Activated T-helper 1 cell treated with anti-CD3 and anti-CD28 coated beads, Interleukin-12 subunit alpha, Interleukin-12 subunit beta, Interleukin-2, Interleukin-4 antibody, amounts not matched to agents 30 ng/mL and 10 ng/mL and 1 ng/mL, durations not matched to agents 14 hours and 24 hours and 36 hours (primary cell): ENCODE results near the gene GFI1. TPM values are rescaled to one million over a fixed set of nuclear protein-coding genes. Genes with fewer than 3 reads are reported as not detected.
A peak's percentile ranks its signal among the peaks of the same experiment; 100 is the strongest.

Experiments used
- DNase-seq: peaks from one replicate; pipeline ENCODE4 v3.0.0; 2021; ENCODE audit warnings: low spot score
- H3K27ac Mint-ChIP-seq: one replicate; pipeline ENCODE4 v1.8.0; 2021; ENCODE audit warnings: mild to moderate bottlenecking, mixed read lengths
- H3K27me3 Mint-ChIP-seq: one replicate; pipeline ENCODE4 v1.8.0; 2022; ENCODE audit warnings: mild to moderate bottlenecking, moderate library complexity, mixed read lengths; ENCODE audit not compliant: insufficient read depth
- H3K36me3 Mint-ChIP-seq: one replicate; pipeline ENCODE4 v1.8.0; 2021; ENCODE audit warnings: low read depth, mixed read lengths
- H3K4me1 Mint-ChIP-seq: one replicate; pipeline ENCODE4 v1.8.0; 2021; ENCODE audit warnings: low read depth, mixed read lengths
- H3K4me3 Mint-ChIP-seq: one replicate; pipeline ENCODE4 v1.8.0; 2021; ENCODE audit warnings: mild to moderate bottlenecking, moderate library complexity, mixed read lengths
- H3K9me3 Mint-ChIP-seq: one replicate; pipeline ENCODE4 v1.8.0; 2021; ENCODE audit warnings: mixed read lengths
- intact Hi-C: fragments of 100-400 bp; cut with micrococcal nuclease; formaldehyde crosslinking; loops from one replicate; pipeline ENCODE4 v1.15.1; 2024
- total RNA-seq: library from RNA; stranded (reverse); gene quantifications from 2 replicates; pipeline ENCODE4 v1.2.3, GENCODE V29; 2022

Gene GFI1
- total RNA-seq, 1 donor from 2014 or later, result 103 TPM

DNA sequence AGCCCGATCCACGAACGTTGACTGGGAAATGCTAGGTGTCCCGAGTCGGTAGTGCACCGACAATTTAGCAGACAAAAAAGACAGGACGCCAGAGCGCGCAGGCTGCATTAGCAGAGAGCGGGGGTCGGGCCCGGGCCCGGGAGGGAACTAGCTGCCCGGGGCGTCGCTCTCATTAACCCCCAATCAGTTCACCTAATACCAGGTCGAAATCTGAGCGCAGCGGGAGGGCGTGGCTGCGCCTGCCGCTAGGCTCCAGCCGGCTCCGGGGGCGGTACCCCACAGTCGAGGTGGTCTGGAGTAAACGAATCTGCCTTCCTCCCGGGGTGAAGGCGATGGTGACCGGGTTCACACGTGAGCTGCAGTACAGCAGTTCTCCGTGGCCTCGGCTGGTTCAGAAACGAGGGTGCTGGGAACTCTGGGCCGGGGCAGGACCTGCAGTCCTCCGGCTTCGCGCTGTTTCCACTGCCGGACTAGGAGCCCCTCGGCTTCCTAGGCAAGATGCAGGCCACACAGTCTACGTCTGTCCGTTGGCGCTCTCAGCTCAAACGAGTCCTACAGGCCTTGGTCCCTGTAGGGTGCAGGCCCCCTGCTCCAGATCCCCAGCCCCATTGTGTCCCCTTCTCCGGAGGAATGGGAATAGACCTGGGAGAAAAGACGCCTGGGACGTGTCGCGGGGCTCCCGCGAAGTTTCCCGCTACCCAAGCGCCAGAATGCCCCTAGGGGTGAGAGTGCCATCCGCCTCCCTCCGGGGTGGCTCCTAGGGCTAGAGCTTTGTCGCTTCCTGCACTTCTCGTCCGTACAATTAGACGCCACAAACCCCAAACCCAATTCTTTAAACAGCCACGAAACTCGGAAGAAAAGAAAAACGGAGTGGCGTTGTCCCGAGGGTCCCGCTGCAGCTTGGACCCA lies 2.0 kb downstream of the GFI1 start:
- Mint-ChIP-seq H3K4me1 (peaks cover 46% of the 10 kb centered on the region), H3K27ac (peak overlapping the region; percentile 98), H3K36me3 (peaks cover 39% of the 10 kb centered on the region), H3K4me3 (peak overlapping the region; percentile 99), H3K9me3 (no peaks in the 10 kb centered on the region), H3K27me3 (peaks cover 3% of the 10 kb centered on the region)
- intact Hi-C loops, result loop anchor here (1.0 to 10.0 kb wide), 11 partner anchors 10 to 1460 kb away; partner anchors contain the start of genes CCDC18, CDC7, DIPK1A and RPL5
- DNase-seq, result peak; percentile 50

GRCh38 chr1:92483610-92484471 lies 2.9 kb downstream of the GFI1 start:
- intact Hi-C loops, result loop anchor here (1.0 to 10.0 kb wide), 8 partner anchors 173 to 1459 kb away; partner anchors contain the start of genes CCDC18, CDC7, GLMN and TMED5
- DNase-seq, result peak; percentile 50
- H3K27me3 Mint-ChIP-seq, result no peaks in the 10 kb centered on the region
- H3K9me3 Mint-ChIP-seq, result no peaks in the 10 kb centered on the region
- peak overlapping the region; percentile 99 for H3K4me3 Mint-ChIP-seq
- H3K27ac Mint-ChIP-seq, result peak overlapping the region; percentile 98
- H3K36me3 Mint-ChIP-seq, result peaks cover 45% of the 10 kb centered on the region
- H3K4me1 Mint-ChIP-seq, result peaks cover 48% of the 10 kb centered on the region

DNA sequence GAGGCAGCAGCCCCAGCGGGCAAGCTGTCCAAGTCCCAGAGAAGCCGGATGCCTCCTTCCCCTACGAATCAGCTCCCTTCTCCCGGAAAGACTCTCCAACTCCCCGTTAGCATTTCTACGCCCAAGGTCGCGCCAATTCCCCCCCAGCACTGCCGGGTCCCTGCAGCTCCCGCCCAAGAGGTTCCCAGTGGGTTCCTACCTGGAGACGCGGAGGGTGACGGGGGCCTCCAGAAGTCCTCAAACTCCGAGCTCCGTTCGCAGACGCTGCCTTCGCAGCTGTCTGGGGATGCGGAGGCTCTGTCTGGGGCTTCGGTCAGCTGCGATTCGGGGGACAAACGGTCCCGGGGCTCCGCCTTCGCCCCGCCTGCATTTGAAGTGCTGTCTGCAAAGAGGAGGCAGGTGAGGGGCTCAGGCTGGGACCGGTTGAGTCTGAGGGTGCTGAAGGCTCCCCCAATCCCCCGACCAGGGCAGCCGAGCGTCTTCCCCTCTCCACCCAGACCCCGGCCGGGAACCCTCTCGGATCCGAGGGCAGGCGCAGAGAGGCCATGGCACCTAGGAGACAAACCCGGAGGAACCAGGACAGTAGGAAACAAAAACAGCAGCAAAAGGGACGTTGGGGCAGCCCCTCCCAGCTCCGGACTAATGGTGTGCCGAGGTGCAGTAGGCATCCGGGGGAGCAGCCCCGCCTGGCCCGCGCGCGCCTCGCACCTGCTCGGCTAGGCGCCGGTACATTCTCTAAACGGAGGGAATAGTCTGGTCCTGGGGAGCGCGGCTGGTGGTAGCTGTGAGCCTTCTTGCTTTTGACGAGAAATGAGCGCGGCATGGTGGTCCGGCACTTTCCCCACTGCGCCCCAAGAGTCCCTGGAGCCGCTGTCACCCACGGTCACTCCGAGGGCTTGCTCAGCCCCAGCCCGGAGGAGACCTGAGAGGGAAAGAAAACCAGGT lies 3.8 kb downstream of the GFI1 start:
- intact Hi-C loops, result loop anchor here (1.0 to 10.0 kb wide), 7 partner anchors 185 to 1458 kb away; partner anchors contain the start of genes CCDC18, CDC7, GLMN and TMED5
- Mint-ChIP-seq H3K4me1 (peaks cover 48% of the 10 kb centered on the region), H3K27me3 (no peaks in the 10 kb centered on the region), H3K9me3 (no peaks in the 10 kb centered on the region), H3K36me3 (peaks cover 52% of the 10 kb centered on the region), H3K4me3 (peak overlapping the region; percentile 99), H3K27ac (peak overlapping the region; percentile 98)
- peak; percentile 32 for DNase-seq

GRCh38 chr1:92481971-92482664 lies 4.6 kb downstream of the GFI1 start:
- Mint-ChIP-seq H3K27me3 (no peaks in the 10 kb centered on the region), H3K9me3 (no peaks in the 10 kb centered on the region), H3K36me3 (peaks cover 58% of the 10 kb centered on the region), H3K27ac (peak overlapping the region; percentile 98), H3K4me1 (peaks cover 48% of the 10 kb centered on the region), H3K4me3 (peak overlapping the region; percentile 99)
- DNase-seq, result no peak
- intact Hi-C loops, result loop anchor here (10.0 kb wide), 6 partner anchors 607 to 1457 kb away; partner anchors contain the start of genes CCDC18, CDC7, TMED5 and ZNF644

GRCh38 chr1:92481599-92481925 lies 5.2 kb downstream of the GFI1 start:
- peaks cover 62% of the 10 kb centered on the region for H3K36me3 Mint-ChIP-seq
- DNase-seq, result no peak
- H3K4me1 Mint-ChIP-seq, result peaks cover 52% of the 10 kb centered on the region
- H3K9me3 Mint-ChIP-seq, result no peaks in the 10 kb centered on the region
- H3K27me3 Mint-ChIP-seq, result no peaks in the 10 kb centered on the region
- peak overlapping the region; percentile 36 for H3K27ac Mint-ChIP-seq
- H3K4me3 Mint-ChIP-seq, result peak overlapping the region; percentile 99
- intact Hi-C loops, result loop anchor here (10.0 kb wide), 6 partner anchors 607 to 1457 kb away; partner anchors contain the start of genes CCDC18, CDC7, TMED5 and ZNF644

DNA sequence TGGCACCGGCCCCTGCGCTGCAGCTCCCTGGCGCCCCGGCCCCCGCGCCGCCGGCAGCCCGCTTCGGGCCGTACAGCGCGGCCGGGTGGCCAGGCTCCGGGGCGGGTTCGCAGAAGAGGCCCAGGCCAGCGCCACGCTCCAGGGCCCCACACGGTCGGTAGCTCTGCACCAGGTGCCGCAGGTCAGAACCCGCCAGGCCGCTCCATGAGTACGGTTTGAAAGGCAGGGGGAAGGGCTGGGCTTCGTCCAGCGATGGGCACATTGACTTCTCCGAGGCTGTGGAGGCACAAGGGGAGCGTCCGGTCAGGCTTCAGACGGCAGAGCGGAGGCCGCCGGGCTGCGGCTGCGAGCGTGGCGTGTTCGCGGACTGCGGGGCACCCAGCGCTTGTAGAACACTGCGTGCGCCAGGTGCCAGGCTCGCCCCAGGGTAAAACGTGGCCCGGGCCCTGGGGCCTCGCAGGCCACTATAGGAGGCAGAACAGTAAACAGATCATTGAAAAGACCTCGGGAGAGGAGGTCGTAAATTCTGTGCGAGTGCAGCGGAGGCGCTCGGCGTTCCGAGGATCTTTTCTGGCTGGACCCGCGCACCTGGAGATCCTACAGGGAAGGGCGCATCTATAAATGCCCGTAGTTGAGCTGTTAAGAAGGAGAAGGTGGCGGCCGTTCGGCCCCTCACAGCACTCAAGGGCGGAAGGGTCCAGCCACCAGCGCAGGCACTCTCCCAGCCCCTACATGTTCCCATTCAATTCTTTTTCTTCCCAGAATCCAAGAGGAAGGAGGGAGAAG lies 5.7 kb downstream of the GFI1 start:
- H3K9me3 Mint-ChIP-seq, result no peaks in the 10 kb centered on the region
- H3K36me3 Mint-ChIP-seq, result peaks cover 68% of the 10 kb centered on the region
- peak overlapping the region; percentile 99 for H3K4me3 Mint-ChIP-seq
- intact Hi-C loops, result loop anchor here (10.0 kb wide), 6 partner anchors 606 to 1456 kb away; partner anchors contain the start of genes CCDC18, CDC7, TMED5 and ZNF644
- no peaks in the 10 kb centered on the region for H3K27me3 Mint-ChIP-seq
- H3K4me1 Mint-ChIP-seq, result peaks cover 58% of the 10 kb centered on the region
- peak overlapping the region; percentile 36 for H3K27ac Mint-ChIP-seq
- no peak for DNase-seq

GRCh38 chr1:92480200-92480812 lies 6.4 kb downstream of the GFI1 start:
- no peaks in the 10 kb centered on the region for H3K9me3 Mint-ChIP-seq
- H3K4me1 Mint-ChIP-seq, result peaks cover 65% of the 10 kb centered on the region
- intact Hi-C loops, result loop anchor here (10.0 kb wide), 6 partner anchors 606 to 1456 kb away; partner anchors contain the start of genes CCDC18, CDC7, TMED5 and ZNF644
- H3K27me3 Mint-ChIP-seq, result no peaks in the 10 kb centered on the region
- peak overlapping the region; percentile 98 for H3K27ac Mint-ChIP-seq
- H3K4me3 Mint-ChIP-seq, result peak overlapping the region; percentile 85
- DNase-seq, result no peak
- peaks cover 74% of the 10 kb centered on the region for H3K36me3 Mint-ChIP-seq

DNA sequence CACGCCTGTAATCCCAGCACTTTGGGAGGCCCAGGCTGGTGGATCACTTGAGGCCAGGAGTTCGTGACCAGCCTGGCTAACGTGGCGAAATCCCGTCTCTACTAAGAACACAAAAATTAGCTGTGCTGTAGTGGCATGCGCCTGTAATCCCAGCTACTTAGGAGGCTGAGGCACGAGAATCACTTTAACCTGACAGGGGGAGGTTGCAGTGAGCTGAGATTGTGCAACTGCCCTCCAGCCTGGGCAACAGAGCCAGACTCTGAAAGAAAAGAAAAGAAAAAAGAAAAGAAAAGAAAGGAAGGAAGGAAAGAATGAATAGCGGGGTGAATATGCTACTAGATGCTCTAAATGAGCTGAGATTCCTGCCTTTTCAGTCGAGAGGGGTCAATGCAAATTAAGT lies 7.1 kb downstream of the GFI1 start:
- Mint-ChIP-seq H3K4me1 (peaks cover 72% of the 10 kb centered on the region), H3K36me3 (peaks cover 79% of the 10 kb centered on the region), H3K27me3 (no peaks in the 10 kb centered on the region), H3K4me3 (peak overlapping the region; percentile 85), H3K9me3 (no peaks in the 10 kb centered on the region), H3K27ac (peak overlapping the region; percentile 98)
- intact Hi-C loops, result loop anchor here (10.0 kb wide), 2 partner anchors 305 to 485 kb away; partner anchors contain the start of gene EVI5
- DNase-seq, result no peak

- H3K27me3 Mint-ChIP-seq, result no peaks in the 10 kb centered on the region
- peaks cover 82% of the 10 kb centered on the region for H3K4me1 Mint-ChIP-seq
- DNase-seq, result no peak
- intact Hi-C loops, result loop anchor here (10.0 kb wide), 2 partner anchors 306 to 484 kb away; partner anchors contain the start of gene EVI5
- no peaks in the 10 kb centered on the region for H3K9me3 Mint-ChIP-seq
- peak overlapping the region; percentile 98 for H3K27ac Mint-ChIP-seq
- peaks cover 80% of the 10 kb centered on the region for H3K36me3 Mint-ChIP-seq
- peak overlapping the region; percentile 85 for H3K4me3 Mint-ChIP-seq
Measured at GRCh38 chr1:92478393-92478792, 8.3 kb downstream of the GFI1 start.

GRCh38 chr1:92476071-92476631 lies 10.6 kb downstream of the GFI1 start:
- H3K27me3 Mint-ChIP-seq, result no peaks in the 10 kb centered on the region
- intact Hi-C loops, result loop anchor here (10.0 kb wide), 2 partner anchors 309 to 481 kb away; partner anchors contain the start of gene EVI5
- peaks cover 81% of the 10 kb centered on the region for H3K4me1 Mint-ChIP-seq
- peak; percentile 67 for DNase-seq
- H3K4me3 Mint-ChIP-seq, result peak overlapping the region; percentile 71
- peaks cover 79% of the 10 kb centered on the region for H3K36me3 Mint-ChIP-seq
- no peaks in the 10 kb centered on the region for H3K9me3 Mint-ChIP-seq
- H3K27ac Mint-ChIP-seq, result peak overlapping the region; percentile 79
